GM10847 (cell line): ENCODE data around the gene MAGI1.

Source experiments
- POLR2A ChIP-seq: IDR thresholded peaks from 2 replicates; pipeline ENCODE4 v1.6.1; 2011; ENCODE audit not compliant: insufficient read length; ENCODE audit errors: extremely low read depth

The MAGI1 gene

DNA sequence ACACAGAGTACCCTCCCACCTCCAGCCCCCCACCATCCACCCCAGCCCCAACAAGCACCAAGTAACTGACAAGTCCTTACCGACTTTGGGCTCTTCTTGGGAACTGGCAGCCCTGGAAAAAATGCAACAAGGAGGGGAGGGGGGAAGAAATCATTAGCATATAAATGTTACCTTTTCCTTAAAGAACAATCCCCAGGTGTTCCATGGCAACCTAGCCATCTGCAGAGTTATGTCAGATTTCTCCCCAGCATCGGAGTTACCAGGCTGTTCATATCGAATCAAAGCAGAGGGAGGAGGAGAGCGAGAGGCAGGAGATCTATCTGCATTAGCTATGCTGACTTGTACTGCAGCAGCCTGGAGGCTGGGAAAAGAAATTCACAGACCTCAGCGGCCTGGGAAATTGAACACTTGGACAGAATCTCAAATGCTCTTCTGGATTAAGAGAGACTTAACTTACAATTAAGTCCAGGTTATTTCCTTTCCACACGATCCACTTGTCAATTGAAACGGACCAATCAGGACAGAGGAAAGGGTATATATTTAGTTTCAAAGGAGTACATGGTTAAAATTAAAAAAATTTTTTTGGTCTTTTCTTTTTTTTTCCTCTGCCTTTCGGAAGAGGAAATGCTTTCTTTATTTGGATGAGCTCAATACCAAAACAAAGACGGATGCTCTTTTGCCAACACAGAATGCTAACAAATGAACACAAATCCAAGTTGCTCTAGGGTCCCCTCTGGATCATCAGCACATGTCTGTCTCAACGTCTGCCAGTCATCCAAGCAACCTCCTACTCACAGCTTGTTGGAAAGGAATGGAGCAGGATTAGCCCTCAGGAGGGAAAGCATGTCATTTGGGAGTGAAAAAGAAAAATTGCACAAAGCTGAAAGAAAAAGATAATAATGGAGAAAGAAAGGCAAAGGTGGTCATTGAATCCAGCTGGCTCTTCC, 637.1 kb downstream of the MAGI1 start:
- no peak for TF ChIP-seq POLR2A

DNA sequence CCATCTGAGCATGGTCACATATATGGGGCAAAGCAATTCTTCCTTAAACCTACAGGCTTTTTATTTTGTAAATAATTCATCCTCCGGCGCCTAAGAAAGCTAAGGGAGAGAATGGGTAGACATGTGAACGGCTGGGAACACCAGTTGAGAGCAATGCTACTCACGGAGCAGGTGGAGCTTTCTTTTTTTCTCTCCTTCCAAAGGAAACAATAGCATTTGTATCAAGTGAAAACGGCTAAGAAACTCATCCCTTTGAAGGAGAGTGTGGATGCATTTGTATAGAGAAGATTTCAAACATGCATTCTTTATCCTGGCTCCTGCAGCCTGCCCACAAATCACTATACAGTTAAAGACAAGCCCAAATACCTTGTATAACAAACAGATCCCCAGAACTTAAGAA, 637.8 kb downstream of the MAGI1 start:
- TF ChIP-seq POLR2A, result no peak

DNA sequence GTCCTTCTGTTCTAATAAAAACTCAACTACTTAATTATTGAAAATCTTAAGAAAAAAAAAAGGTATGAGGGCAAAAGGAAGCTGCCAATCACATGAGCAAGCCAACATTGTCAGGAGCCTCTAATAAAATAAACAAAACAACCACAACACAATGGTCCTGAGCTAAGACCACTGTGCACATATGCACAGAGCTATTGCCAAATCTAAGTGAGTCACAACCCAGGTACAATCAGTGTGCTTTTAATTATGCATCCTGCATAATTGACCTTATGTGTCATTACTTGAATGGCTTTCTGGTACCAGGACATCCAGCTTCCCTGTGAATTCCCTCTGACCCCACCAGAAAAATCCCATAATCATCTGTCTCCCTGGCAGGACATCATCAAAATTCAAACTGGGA, 639.8 kb downstream of the MAGI1 start:
- TF ChIP-seq POLR2A, result no peak

DNA sequence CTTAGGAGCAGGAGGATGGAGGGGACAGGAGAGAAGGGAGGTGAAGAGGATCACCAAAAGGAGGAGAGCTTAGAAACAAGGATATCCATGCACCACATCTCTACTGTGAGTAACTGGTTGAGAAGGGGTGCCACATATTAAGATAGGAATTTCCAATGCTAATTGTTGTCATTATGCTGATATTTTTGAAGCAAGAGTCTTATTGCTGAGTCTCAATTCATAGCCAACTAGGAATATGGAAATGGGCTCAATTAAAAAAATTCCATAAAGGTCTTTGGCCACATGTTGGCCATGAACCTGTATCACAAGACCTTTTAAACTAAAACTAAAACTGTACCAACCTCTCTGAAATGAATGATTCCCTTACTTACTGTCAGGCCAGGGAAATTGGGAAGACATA, 642.6 kb downstream of the MAGI1 start:
- TF ChIP-seq POLR2A, result no peak

DNA sequence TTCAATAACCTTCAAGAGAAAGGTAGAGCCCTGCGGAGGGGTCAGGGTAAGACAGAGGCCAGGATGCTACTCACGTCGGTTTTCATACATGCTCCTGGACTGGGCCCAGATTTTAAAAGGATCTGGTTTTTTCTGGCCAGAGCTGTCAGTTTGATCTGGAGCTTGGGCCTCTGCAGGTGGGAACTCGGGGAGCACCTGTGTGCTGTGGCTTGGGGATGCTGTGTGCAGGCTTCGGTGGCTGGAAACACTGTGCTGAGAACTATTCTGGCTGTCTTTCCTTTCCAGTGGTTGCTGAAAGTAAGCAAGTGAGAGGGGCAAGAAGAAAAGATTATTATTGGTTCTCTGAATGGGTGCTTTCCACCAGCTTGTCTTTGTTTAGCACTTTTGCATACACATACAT, 647.6 kb downstream of the MAGI1 start:
- TF ChIP-seq POLR2A, result no peak

DNA sequence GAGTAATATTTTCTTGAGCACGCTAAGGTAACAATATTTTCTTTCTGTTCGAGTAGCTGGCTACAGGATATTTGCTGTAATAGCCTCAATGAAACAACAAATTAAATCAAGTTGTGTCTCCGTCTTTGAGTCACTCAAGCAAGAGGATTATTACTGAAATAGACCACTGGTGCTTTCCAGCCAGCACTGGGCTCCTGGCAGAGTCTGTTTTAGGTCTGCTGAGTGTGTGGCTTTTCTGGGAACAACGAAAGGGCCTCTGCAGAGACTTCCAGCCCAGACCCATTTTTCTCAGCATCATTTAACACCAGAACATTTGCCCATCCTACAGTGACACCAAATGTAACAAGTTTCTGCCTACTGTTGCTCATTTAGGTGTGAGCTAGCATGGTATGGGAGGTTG, 652.9 kb downstream of the MAGI1 start:
- no peak for TF ChIP-seq POLR2A

DNA sequence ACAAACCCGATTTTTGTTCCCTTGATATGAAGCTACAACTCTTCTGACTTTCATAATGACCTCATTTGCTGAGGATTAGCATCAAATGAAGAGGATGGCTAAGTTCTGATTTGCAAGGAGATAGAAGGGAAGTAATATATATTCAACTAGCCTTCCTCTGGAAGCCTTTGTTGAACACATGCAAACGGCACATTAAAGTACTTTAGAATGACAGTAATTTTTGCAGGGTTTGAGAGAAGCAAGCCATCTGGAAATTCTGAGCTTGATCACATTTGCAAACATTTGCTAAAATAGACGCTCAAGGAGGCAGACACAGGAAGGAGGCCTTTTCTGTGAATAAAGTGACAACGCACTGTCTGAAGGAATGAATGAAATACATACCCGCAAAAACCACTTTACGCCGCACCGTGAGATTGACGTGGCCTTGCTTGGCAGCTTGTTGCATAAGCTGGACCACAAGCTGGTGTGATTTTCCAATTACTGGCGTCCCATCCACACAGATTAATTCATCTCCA, 657.2 kb downstream of the MAGI1 start:
- TF ChIP-seq POLR2A, result no peak

DNA sequence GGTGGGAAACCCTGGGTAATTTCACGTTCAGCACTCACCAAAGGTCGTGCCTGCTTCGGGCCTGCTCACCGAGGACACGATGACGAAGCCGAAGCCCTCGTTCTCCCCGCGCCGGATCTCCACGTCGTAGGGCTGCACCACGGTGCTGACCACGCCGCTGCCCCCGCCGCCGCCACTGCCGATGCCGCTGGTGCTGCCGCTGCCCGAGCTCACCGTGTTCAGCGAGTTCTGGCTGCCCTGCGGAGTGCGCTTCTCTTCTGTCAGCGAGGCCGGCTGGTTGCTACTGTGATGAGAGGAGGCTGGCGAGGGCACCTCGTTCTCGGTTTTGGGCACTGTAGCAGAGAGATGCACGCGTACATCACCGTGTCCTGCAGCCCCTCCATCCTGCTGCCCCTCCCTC, 659.5 kb downstream of the MAGI1 start:
- no peak for TF ChIP-seq POLR2A

DNA sequence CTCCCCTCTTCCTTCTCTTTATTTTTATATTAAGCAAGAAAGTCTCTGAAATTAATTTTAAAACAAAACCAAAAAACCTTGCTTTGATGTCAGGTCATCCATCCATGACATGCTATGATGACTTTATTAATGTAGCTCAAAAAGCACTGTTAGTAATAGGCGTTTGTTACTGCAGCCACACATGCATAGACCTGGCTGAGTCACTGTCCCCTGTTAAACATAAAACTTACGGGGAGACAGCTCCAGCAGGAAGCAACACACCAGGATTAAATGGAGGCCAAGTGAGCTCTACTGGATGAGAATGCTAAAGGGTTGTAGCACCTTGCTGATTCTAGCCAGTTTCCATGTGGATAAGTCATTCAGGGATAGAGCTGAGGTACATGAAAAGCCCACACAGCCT, 661.1 kb downstream of the MAGI1 start:
- no peak for TF ChIP-seq POLR2A

DNA sequence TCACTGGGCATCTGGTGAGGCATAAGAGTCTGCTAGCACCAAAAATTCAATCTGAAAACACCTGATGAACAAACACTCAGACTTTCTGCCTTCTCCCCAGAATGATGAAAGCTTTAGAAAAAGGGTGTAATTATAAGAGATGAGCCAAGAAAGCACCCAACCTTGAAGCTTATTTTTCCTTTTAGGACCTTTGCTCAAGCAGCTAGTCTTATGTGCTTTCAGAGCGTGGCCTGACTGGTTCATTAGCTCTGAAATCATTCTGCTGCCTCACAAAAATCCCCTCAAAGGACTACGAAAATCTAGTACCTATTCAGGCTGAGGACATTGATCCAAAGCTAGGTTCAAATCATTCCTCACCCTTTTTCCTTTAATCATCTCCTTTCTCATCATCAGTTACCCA, 662.3 kb downstream of the MAGI1 start:
- TF ChIP-seq POLR2A, result no peak

DNA sequence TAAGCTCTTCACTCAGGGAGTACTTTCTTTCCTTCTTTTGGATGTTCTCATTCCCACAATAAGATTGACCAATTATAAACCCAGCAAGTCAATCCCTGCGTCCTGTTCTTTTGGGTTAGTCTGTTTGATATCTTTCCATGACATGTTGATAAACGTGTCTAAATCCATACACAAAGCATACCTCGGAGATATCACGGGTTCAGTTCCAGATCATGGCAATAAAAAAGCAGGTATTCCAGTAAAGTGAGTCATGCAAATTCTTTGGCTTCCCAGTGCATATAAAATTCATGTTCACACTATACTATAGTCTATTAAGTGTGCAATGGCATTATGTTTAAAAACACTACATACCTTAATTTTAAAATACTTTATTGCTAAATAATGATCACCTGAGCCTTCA, 667.7 kb downstream of the MAGI1 start:
- TF ChIP-seq POLR2A, result no peak

DNA sequence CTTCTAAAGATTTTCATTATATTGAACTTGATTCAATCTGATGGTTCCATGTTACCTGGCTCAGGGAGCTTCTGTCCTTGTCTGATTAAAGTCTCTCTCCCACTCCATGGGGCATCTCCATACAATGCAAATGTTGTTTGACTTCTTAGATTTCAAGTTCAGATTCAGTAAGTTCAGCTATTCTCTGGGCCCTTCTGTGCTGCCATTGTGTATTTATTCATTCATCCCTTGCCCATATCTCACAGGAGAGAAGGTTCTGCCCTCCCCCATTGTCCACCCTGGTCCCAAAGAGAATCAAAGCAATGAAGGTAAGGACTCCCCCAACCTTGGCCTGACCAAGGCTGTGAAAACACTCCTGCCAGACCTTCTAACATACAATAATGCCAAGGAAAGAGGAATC, 669.9 kb downstream of the MAGI1 start:
- no peak for TF ChIP-seq POLR2A

DNA sequence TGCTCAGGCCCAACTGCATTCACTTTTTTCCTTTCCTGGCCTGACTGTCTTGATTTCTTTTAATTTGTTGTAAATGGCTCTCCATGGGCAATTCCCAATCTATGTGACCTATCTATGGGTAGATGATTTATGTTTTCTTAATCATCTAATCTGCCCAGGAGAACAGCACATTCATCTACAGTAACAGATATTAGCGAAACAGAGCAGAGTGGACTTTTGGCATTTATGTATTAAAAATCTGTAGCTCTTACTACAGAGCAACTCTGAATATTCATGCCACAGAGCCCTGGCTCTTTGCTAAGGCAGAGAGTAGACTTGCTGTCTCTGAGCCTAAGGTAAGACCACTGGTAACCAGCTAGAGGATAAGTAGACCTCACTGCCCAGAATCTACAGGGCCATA, 676.0 kb downstream of the MAGI1 start:
- TF ChIP-seq POLR2A, result no peak

DNA sequence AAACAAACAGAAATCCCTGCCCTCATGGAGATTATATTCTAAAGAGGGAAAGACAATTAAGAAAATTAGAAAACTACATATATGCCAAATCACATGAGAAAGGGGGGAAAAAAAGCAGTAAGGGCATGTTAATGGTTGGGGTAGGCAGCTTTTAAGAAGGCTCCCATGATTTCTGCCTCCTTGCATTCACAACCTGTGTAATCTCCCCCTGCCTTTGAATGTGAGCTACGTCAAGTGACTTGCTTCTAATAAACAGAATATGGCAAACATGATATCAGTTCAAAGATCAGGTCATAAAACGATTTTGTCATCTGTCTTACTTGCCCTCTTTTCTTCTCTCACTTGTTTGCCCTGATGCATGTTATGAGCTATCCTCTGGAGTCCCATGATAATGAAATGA, 677.3 kb downstream of the MAGI1 start:
- no peak for TF ChIP-seq POLR2A

DNA sequence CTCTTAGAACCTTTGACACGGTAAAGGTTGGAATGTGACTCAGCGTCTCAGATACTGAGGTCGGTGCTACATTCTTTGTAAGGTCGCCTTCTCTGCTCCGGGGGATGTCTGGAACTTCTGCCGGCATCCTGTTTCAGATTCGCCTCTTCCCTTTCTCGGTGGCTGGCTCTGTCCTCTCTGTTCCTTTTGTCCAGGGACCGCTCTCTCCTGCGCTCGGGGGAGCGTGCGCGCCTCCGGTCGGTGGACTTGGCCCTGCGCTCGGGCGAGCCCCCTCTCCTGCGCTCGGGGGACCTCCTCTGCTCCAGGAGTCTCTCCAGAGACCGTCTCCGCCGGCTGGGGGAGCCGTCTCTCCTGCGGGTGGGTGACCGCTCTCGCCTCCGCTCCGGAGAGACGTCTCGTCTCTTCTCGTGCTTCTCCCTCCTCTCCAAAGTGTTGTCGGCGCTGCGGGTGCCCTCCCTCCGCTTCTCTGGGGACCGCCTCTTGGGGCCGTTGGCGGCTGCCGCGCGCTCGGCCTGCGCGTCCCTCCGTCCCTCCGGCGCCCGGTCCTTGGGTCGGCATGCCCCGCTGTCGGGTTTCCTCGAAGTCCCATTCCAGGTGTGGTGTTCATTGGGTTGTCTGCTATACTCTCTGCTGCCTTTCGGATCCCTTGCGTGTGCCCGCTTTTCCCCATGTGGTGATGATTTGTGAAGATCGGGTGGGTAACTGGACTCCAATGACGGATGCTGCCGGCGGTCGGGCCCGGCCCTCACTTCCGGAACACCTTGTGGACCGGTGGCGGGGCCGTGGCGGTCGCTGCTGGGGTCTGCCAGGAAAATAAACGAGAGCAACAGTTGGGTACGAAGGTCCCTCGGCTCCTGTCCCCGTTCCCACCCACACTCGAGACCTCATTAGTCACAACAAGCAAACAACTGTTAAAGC, 682.1 kb downstream of the MAGI1 start:
- TF ChIP-seq POLR2A, result no peak

DNA sequence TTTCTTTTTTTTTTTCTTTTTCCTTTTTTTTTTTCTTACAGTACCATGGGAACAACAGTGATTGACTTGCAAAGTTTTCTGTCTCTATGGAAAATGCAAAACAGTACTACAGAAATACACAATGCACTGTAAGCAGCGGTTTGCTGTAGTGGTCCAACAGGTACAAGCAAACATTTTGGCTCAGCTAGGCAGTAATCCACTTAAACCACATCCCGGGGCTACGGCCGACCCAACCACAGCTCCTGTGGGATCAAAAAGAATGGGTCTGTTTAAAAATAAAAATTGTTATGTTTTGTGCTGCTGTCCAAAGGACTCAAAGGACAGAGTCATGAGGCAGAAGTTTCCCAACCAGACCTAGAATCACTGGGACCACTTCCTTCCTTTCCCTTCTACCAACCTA, 683.8 kb downstream of the MAGI1 start:
- TF ChIP-seq POLR2A, result no peak

DNA sequence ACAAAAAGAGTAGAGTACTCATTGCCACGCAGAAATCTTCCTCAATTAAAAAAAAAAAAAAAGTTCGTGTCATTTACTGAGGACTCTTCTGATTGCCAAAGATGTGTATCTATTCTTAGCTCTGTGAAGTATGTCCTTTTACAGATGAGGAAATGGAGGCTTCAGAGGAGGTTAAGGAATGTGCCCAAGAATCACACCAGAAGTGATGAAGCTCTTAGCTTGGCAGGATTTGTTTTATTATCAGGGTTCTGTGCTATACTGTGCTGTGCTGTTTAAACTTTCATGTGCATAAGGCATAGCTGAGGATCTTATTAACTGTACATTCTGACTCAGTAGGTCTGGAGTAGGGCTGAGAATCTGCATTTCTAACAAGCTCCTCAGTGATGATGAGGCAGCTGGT, 685.8 kb downstream of the MAGI1 start:
- no peak for TF ChIP-seq POLR2A

DNA sequence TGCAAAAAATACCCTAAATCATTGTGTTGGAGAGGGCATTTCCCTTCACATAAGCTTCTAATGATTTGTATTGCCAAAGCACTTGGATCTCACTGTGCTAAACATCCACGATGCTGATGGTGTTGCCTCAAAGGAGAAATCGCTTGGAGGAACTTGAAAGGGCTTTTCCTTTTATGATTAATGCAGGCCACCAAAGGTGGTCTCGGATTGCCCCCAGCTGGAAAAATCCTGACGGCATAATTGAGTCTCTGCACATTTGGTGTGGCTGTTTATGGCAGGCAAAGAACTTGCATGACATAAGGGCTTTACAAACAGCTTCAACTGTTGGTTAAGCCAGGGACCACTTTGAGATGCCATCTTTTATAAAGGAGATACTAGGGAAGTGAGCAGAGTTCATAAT, 687.0 kb downstream of the MAGI1 start:
- no peak for TF ChIP-seq POLR2A
